ENCODE results near the gene PTGES3.
A peak's percentile ranks its signal among the peaks of the same experiment; 100 is the strongest.

Gene PTGES3

GRCh38 chr12:56684745-56685359 lies 3.2 kb downstream of the PTGES3 start:
- DNase-seq (ENCODE audit: low read depth) = no peak
- no peak for TF ChIP-seq CTCF (conservative IDR thresholded peaks at IDR 0.05; ENCODE audit: low read depth, low read length)
- peak overlapping the region; percentile 22 for H3K4me3 ChIP-seq (ENCODE audit: low read length)

- TF ChIP-seq CTCF (conservative IDR thresholded peaks at IDR 0.05; ENCODE audit: low read depth, low read length) = no peak
- no peak overlapping the region for H3K4me3 ChIP-seq (ENCODE audit: low read length)
- no peak for DNase-seq (ENCODE audit: low read depth)
Measured at GRCh38 chr12:56682323-56682722, 5.8 kb downstream of the PTGES3 start.

- TF ChIP-seq CTCF (conservative IDR thresholded peaks at IDR 0.05; ENCODE audit: low read depth, low read length) = no peak
- no peak for DNase-seq (ENCODE audit: low read depth)
Measured at GRCh38 chr12:56679883-56680575, 8.1 kb downstream of the PTGES3 start.

DNA sequence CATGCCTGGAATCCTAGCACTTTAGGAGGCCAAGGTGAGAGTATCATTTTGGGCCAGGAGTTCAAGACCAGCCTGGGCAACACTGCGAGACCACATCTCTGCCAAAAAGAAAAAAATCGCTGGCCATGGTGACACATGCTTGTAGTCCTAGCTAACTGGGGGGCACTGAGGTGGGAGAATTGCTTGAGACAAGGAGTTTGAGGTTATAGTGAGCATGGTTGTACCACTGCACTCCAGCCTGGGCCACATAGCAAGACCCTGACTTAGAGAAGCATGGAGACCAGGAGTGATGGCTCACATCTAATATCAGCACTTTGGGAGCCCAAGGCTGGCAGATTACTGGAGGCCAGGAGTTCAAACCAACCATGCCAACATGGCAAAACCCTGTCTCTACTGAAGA lies 9.2 kb downstream of the PTGES3 start:
- DNase-seq (ENCODE audit: low read depth) = no peak
- no peak overlapping the region for H3K4me3 ChIP-seq (ENCODE audit: low read length)
- TF ChIP-seq CTCF (conservative IDR thresholded peaks at IDR 0.05; ENCODE audit: low read depth, low read length) = no peak

More at GRCh38 chr12:56679883-56680575, 8.1 kb downstream of the PTGES3 start:
- H3K4me3 ChIP-seq (ENCODE audit: low read length) = no peak overlapping the region

DNA sequence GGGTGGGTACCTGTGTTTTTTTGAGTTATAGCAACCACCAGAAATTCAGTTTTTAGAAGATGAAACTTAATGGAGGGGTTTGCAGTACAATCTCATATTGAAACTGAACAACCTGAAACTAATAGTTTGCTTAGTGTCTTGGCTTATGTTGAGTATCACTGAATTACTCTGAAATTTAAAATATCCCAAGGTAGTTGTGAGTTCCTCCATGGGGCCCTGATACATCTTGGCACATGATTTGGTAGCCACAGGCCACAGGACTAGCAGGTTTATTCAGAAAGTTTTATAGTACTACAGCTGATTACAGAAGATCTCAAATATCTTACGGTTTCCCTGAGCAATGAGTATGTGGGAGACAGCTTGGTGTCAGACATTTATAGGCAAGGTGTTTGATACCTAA lies 10.4 kb downstream of the PTGES3 start:
- no peak for DNase-seq (ENCODE audit: low read depth)
- TF ChIP-seq CTCF (conservative IDR thresholded peaks at IDR 0.05; ENCODE audit: low read depth, low read length) = no peak
- no peak overlapping the region for H3K4me3 ChIP-seq (ENCODE audit: low read length)

DNA sequence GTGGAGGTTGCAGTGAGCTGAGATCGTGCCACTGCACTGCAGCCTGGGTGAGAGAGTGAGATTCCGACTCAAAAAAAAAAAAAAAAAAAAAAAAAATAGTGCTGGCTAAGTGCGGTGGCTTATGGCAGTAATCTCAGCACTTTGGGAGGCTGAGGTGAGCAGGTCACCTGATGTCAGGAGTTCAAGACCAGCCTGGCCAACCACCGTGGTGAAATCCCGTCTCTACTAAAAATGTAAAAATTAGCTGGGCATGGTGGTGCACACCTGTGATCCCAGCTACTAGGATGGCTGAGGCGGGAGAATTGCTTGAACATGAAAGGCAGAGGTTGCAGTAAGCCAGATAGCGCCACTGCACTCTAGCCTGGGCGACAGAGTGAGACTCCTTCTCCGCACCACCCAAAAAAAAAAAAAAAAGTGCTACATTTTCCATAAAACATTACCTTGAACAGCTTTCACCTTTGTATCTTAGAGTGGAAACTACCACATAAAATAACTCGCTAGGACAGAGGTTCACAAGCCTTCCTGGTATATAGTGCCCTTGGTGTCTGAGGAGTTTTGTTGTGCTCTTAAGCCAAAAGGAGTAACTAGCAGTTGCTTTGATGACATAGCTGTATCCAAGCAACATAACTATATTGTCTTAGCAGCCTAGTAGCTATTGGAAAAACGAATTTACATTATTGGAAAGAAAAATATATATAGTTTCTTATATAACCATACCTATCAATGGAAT lies 11.1 kb downstream of the PTGES3 start:
- TF ChIP-seq CTCF (conservative IDR thresholded peaks at IDR 0.05; ENCODE audit: low read depth, low read length) = no peak
- no peak overlapping the region for H3K4me3 ChIP-seq (ENCODE audit: low read length)
- no peak for DNase-seq (ENCODE audit: low read depth)

Data from retinal pigment epithelial cell (primary cell).